ENCODE measurements around the gene IKZF1. TPM values are rescaled to one million over a fixed set of nuclear protein-coding genes. Genes with fewer than 3 reads are reported as not detected.

IKZF1 gene
- polyA plus RNA-seq, 2 of the 4 experiments (the other 2 are of a cell fraction) = not detected

GRCh38 chr7:50317221-50317678 is 12.7 kb downstream of the IKZF1 start:
- H3K4me2 ChIP-seq = no peak overlapping the region
- TF ChIP-seq HDAC2 (IDR thresholded peaks at IDR 0.05) = no peak
- H3K4me3 ChIP-seq = no peak overlapping the region
- no peak for DNase-seq (ENCODE audit: low read depth in 1 of 2, low spot score in 1 of 2)
- WGBS (ENCODE audit: missing lambda C conversion rate) = 43% methylated on average over 7 of the region's 7 CpGs
- H3K9me3 ChIP-seq = no peaks in the 10 kb centered on the region
- POLR2A ChIA-PET = no interaction called here
- ATAC-seq = no peak
- no peak overlapping the region for H3K27ac ChIP-seq
- H3K4me1 ChIP-seq = no peaks in the 10 kb centered on the region
- CTCF ChIA-PET = no interaction called here
- peak; percentile 18 for FAIRE-seq

- FAIRE-seq = no peak
- POLR2A ChIA-PET = no interaction called here
- Histone ChIP-seq H3K4me2 (no peak overlapping the region), H3K4me3 (no peak overlapping the region), H3K9me3 (no peaks in the 10 kb centered on the region), H3K27ac (no peak overlapping the region), H3K4me1 (no peaks in the 10 kb centered on the region)
- TF ChIP-seq MAZ (IDR thresholded peaks at IDR 0.05; ENCODE audit: borderline replicate concordance, low read depth, low read length) (no peak), POLR2A (IDR thresholded peaks at IDR 0.05; ENCODE audit: low read length) (no peak), ZFP36 (IDR thresholded peaks at IDR 0.05; ENCODE audit: borderline replicate concordance, partially characterized antibody) (no peak), SREBF2 (IDR thresholded peaks at IDR 0.05) (no peak), USF2 (IDR thresholded peaks at IDR 0.05) (no peak), SMC3 (IDR thresholded peaks at IDR 0.05) (no peak), CBX8 (IDR thresholded peaks at IDR 0.05) (no peak), BCL3 (IDR thresholded peaks at IDR 0.05) (no peak), FOXS1 (CRISPR knock-in tag; IDR thresholded peaks at IDR 0.05) (no peak), POLR2AphosphoS2 (conservative IDR thresholded peaks at IDR 0.05; ENCODE audit: low read length) (no peak)
- no peak for ATAC-seq
- CTCF ChIA-PET = no interaction called here
- 42% methylated on average over 17 of the region's 17 CpGs for WGBS (ENCODE audit: missing lambda C conversion rate)
- DNase-seq (ENCODE audit: low read depth in 1 of 2, low spot score in 1 of 2) = no peak
These were observed 13.5 kb downstream of the IKZF1 start for GRCh38 chr7:50317697-50318669.

- no peaks in the 10 kb centered on the region for H3K9me3 ChIP-seq
- FAIRE-seq (no peak), DNase-seq (ENCODE audit: low read depth in 1 of 2, low spot score in 1 of 2) (no peak), ATAC-seq (no peak)
- H3K4me2 ChIP-seq = no peak overlapping the region
- POLR2A ChIA-PET = no interaction called here
- H3K4me1 ChIP-seq = no peaks in the 10 kb centered on the region
- H3K27ac ChIP-seq = no peak overlapping the region
- no peak overlapping the region for H3K4me3 ChIP-seq
- WGBS (ENCODE audit: missing lambda C conversion rate) = 8% methylated on average over 6 of the region's 6 CpGs
- CTCF ChIA-PET = no interaction called here
- no peak for TF ChIP-seq PBX3 (IDR thresholded peaks at IDR 0.05)
- no peak for TF ChIP-seq POLR2A (IDR thresholded peaks at IDR 0.05; ENCODE audit: low read length)
- no peak for TF ChIP-seq ELK1 (IDR thresholded peaks at IDR 0.05; ENCODE audit: low read depth, low read length)
- TF ChIP-seq EHF (CRISPR knock-in tag; IDR thresholded peaks at IDR 0.05) = no peak
- no peak for TF ChIP-seq EHMT2 (IDR thresholded peaks at IDR 0.05; ENCODE audit: low read depth)
- no peak for TF ChIP-seq HES2 (IDR thresholded peaks at IDR 0.05)
- no peak for TF ChIP-seq USF2 (IDR thresholded peaks at IDR 0.05)
- TF ChIP-seq MAFK (IDR thresholded peaks at IDR 0.05; ENCODE audit: partially characterized antibody) = no peak
- no peak for TF ChIP-seq MAZ (IDR thresholded peaks at IDR 0.05; ENCODE audit: borderline replicate concordance, low read depth, low read length)
These were observed 17.1 kb downstream of the IKZF1 start for GRCh38 chr7:50321487-50322067.
